GM21786 (cell line): ENCODE measurements around the gene CHI3L2.

Source experiments
- ATAC-seq: cut with Tn5 transposase; IDR thresholded peaks from one replicate; pipeline ENCODE4 v1.9.1; 2021; ENCODE audit not compliant: unreplicated experiment

The CHI3L2 gene

DNA sequence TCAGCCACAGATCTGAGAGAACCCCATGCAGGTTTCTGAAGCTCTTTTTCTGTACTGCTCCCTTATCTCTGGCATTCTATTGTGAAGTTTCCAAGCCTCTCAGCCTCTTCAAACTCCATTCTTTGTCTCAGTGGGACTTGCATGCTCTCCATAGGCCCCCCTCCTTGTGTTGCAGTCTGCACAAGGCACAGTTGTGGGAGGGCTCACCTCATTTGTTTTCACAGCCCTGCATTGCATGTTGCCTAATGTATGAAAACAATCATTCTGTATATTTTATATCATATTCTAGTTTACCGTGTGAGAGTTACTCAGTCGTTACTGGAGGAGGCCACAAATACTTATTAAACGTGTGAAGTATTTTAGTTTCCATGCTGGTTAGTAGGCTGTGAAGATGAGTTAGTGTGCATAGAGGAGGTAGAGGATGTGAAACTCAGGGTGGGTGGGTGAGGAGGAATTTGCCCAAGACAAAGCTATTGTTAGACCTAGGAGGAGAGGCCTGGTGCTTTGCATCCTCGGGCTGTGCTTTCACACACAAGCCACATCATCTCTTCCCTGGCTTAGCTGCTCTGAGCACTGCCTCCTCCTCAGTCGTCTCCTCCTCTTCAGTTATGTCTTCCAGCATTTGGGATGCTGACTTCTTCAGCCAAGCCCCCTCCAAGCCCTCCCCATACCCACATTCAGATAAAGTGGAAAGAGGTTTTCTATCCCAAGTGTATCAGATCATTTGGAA, 7.8 kb upstream of the CHI3L2 start:
- peak; percentile 26 for ATAC-seq

DNA sequence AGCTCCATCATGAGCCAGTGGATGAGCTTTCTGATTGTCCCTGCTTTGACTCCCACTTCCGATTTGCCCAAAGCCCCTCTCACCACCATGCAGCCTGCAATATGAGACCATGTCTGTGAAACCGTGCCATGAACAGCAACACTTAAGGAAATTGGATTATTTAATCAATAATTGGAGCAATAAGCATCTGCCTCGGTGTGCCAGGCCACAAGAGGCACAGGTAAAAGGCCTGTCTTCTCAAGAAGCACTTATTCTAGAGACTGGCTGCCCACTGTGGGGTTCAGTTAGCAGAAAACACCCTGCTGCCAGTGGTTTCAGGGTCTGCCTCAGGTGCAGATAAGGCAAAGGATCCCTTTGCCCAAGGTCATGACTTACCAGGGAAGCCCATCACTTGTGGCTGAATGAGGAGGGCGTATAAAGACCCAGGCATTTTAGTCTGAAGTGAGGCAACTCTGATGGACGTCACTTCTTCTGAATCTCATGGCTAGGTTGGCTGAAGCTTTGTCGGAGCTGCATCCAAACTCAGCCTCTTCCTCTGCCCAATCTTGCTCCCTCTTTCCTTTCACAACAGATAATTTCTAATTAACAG, 7.1 kb upstream of the CHI3L2 start:
- no peak for ATAC-seq

DNA sequence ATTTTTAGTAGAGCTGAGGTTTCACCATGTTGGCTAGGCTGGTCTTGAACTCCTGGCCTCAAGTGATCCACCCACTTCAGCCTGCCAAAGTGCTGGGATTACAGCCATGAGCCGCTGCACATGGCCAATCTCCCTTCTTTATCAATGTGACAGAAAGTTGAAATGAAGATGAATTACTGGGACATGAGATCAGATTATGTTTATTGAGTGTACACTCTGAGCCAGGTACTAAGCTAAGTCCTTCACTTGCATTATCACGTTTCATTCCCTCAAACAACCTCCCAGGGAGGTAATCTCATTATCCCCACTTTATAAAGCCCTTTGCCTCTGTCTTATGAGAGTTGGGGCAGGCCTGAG, 6.3 kb upstream of the CHI3L2 start:
- ATAC-seq = no peak

DNA sequence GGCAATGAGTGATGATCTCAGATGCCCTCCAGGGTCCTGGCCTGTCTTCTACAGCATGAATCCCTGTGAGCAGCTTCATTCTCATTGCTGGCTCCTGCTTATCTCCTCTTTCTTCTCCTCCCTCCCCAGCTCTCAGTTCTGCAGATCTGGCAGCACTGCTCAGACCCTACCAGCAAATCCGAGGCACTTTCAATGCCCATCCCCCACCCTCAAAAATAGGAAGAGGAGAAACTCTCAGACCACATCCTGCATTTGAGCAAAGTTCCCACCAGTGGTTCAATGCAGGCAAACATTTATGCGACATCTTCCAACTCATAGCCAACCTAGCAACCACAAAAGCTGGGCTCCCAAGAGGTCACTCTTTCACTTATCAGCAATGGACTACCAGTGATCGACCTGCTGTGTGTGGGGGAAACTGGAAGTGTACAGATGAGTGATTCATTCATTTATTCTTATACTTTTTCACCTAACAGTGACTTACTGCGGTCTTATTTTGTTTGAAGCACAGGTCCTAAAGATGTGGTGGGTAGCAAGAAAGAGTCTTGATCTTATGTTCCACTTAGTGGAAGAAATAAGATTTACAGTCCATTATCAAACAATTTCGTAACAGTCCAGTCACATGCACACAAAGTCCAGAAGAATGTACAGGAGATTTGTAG, 5.8 kb upstream of the CHI3L2 start:
- peak; percentile 51 for ATAC-seq

DNA sequence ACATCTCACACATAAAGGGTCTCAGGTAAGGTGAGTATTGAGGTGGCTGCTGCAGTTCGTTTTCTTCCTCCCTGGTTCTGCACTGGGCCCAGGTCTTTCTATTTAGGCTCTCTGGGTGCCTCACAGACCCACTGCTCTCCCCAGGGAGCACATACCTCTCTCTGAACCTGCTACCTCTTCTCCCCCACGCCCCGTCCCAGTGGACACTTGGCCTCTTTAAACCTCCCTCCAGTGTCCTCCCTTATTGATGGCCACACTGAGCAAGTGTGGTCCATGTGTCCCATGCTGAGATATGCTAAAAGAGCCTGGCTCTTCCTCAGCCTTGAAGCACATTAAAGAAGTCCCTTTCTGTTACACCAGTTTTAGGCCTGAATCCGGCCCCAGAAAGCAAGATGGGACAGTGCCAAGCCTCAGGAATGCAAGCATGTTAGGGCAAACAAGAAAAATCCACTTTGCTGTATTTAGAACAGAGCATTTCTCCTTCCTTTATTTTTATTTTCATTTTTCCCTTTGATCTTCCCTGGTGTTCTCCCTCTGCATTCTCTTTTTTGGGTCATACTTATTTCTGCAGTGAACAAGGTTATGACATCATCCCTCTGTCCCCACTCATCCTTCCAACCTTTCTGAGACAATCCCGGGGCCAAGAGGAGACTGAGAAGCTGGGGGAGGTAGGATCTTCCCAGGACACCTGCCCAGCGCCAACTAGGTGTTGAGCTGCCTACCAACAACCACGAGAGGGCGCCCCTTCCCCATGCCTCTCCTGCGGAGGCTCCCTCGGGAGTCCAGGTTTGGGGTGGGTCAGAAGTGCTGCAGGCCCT, 5.0 kb upstream of the CHI3L2 start:
- peak; percentile 19 for ATAC-seq

DNA sequence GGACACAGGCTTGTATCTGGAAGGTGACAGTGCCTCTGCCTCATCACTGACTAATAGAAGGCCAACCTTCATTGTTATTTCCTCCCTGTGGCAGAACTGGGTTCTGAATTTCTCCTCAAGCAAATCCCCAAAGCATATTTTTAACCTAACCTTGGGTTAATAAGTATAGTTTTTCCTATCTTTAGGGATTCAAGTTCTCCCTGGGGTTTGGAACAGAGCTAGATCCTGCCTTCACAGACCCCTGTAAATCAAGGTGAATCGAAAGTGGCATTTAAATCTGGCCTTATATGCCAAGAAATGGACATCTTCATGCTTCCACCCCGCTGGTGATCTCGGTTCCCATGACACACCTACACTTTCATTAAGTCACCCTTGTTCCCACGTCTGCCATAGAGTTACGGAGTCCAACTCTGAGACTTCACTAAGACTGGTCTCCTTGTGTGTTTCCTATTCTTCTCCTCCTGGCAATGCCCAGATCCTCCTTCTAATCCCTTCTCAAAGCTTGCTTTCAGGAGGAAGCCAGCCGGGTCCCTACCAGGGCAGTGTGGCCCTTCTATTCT, 4.3 kb upstream of the CHI3L2 start:
- no peak for ATAC-seq

DNA sequence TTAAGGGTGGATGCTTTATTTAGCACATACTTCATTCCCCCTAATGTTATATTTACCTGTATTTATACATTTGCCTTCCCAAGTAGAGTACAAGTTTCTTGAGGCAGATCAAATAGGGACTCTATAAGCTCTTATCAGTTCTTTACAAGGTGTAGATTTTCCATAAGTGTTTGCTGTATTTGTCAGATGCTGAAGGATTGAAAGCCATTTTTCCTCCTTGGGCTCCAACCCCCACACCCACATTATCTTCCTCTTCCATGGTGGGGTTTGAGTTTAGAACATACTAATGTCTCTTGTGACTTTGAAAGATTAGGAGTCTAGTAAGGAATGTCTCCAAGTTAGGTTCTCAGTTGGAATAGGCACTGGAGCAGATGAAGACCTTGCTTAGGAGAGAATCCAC, 2.4 kb upstream of the CHI3L2 start:
- ATAC-seq = no peak

DNA sequence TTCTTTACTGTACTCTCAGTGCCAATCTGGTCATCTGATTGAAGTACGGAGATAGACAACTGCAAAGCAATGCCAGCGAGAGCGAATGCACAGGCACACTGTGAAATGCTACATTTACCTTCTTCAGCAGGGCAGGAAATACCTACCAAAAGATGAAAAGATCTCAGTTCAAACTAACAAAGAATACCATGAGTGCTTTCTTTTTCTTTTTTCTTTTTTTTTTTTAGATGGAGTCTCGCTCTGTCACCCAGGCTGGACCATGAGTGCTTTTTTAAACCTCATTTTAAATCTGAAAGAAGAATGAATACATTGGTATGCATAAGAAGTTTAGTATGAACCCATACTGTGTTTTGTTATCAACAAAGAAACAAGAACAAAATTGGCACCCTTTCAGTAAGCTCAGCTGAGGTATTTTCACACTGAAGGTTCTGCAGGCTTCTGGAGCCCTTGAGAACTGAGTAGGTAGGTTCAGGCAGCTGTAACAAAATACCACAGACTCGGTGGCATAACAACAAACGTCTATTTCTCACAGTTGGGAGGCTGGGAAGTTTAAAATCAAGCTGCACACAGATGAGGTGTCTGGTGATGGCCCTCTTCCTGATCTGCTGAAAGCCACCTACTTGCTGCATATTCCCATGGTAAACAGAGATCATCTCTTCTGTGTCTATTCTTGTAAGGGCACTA, 1.7 kb upstream of the CHI3L2 start:
- ATAC-seq = no peak

DNA sequence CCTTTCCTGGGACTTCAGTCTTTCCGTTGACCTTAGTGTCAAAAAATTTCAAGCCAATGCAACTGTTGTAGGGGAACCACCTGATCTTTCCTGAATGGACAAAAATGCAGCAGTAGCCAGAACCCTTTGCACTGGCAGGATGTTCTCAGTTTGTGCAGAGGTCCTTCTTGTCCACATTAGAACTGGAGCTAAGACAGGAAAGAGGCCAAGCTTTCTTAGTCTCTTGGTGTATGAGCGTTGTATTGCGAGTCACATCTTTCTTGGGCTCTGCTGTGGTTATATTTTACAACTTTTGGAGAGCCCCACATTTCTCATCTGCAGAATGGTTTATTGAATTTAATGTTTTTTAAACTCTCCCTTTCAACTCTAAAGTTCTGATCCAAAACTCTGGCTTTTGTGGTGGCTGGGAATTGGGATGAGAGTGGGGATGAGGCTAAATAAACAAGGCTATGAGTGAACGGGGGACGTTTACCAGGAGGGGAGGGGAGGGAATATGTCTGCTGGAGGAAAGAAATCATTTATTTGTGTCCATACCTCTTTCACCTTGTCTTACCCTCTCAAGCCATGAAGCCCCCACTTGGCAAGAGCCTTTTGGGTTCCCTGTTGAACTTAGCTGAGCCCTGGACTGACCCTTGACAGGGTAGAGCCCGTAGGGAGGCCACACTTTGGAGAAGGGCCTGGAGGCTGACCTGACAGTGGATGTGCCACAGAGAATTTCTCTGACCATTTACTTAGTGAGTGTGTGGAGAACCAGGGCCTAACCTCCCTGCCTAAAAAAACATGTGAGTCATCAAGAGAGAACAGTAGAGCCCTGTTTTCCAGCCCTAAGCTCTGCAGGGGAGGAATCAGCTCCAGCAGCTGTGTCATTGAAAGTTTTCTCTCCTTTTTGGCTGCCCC, 586 bp downstream of the CHI3L2 start:
- no peak for ATAC-seq

DNA sequence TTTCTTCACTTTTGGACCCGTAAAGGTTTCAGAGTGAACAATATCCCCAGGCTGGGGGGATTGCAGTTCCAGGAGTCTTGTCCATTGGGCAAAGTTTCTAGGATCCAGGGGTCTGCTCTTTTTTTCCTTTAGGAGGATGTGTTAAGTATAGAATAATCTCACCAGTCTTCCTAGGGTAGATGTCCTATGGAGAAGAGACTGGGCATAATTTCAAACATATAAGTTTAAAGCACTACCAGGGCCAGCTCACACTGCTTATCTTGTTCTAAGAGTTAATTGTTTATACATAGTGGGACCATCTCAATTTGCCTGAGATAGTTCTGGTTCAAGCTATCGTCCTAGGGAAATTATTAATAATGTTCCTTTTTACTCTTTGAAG, 1.2 kb downstream of the CHI3L2 start:
- no peak for ATAC-seq

DNA sequence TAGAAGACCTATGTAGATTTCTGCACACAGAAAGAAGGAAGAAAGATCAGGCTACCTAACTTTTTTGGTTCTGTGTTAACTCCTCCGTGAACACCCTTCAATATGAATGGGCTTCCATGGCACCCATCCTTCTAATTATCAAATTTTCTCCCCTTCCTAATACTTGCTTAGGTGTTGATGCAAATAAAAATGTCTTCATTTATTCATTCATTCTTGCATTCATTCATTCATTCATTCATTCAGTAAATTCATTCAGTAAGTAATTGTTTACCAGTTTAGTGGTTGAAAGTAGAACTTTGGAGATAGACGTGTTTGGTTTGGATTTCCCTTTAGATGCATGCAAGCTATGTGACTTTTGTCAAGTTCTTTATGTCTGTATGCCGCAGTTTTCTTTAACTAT, 4.6 kb downstream of the CHI3L2 start:
- ATAC-seq = no peak

DNA sequence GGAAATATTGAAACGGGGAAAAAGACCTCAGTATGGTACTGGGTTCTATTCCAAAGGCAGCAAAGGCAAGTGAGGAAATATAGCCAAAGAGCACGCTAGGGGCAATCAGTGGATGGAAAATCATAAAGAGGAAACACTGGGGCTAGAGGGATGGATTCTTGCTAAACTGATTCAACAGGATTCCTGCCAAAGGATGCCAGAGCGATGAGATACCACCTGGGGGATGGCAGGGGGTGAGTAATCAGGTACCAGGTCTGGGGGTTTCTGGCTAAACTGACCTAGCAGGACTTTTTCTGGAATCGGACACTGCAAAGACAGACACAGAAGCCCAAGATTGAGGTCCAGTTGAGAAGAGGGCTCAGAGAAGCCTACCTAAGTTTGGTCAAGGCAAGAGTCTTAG, 6.7 kb downstream of the CHI3L2 start:
- ATAC-seq = no peak

DNA sequence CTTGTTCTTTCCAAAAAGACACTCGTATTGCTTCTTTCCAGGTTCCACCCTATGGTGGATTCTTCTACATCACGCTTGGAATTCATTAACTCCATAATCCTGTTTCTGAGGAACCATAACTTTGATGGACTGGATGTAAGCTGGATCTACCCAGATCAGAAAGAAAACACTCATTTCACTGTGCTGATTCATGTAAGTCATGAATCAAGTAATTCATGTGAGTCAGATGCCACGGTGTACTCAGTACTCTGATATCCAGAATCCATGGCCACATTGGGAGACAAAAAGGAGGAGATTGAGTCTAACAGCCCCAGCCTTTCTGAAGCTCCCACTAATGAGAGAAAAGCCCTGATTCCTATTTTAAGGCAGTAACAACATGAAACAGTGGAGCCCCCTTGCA, 7.4 kb downstream of the CHI3L2 start:
- ATAC-seq = no peak

DNA sequence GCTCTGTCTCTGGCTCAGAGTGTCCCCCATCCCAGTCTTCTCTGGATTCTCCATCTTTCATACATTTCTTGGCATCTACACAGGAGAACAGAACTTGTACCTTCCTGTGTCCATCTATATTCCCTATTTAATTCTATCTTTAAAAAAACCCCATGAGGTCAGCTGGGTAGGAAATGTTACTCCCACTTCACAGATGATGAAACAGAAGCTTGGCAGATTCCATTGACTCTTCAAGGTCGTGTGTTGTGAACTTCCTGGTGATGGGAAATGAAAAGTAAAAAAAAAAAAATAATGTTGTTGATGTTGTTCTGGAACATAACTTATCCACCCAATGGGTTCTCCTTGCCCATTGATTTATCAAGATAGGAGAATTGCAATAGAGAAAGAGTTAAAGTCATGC, 8.9 kb downstream of the CHI3L2 start:
- no peak for ATAC-seq

DNA sequence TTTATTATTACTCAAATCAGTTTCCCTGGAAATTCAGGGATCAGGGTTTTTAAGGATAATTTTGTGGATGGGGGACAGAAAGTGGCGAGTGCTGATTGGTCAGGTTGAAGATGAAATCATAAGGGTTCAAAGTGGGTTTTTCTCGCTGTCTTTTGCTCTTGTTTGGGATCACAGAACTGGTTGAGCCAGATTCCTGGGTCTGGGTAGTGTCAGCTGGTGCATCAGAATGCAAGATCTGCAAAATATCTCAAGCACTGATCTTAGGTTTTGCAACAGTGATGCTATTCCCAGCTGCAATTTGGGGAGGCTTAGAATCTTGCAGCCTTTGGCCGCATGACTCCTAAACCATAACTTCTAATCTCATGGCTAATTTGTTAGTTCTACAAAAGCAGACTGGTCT, 9.3 kb downstream of the CHI3L2 start:
- ATAC-seq = no peak

DNA sequence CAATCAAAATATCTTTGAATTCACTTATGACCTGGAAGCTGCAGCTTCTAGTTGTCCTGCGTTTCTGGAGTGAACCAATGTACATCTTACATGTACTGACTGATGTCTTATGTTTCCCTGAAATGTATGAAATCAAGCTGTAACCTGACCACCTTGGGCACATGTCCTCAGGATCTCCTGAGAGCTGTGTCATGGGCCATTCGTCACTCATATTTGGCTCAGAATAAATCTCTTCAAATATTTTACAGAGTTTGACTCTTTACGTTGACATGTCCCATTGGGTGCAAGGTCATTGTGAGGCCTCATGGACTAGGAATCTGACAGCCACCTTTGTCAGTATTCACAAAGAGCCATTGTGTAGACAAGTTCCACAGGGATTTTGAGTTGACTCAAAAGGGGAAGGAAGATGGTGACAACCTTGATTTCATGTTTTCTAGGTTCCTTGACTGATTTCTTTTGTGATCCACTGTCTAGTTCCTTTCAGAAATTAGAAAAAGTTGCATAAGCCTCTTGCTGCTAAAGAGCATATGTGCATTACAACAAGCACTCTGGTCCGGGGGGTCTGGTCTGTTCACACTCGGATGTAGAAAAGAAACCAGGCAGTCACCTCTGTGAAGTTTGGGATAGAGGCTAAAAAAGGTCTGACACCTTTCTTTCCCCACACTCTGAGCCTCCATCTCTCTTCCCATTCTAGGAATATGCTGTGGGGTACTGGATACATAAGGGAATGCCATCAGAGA, 10.7 kb downstream of the CHI3L2 start:
- no peak for ATAC-seq

DNA sequence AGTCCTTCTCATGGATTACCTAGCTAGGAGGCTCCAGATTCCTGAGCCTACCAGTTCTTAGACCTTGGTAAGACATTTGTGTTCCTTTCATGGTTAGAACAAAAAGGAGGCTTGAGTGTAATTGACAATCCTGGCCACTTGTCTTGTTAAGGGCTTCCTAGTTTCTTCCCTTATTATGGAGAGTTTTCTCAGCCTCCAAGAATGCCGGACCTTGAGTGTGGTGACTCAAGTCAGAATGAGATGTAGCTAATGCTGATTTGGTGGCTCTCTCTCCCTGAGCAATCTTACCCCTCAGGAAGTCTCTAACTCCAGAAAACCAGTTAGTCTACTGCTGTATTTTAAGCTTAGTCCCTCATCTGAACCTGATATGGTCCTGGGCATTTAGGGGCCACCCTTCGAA, 14.3 kb downstream of the CHI3L2 start:
- ATAC-seq = no peak

DNA sequence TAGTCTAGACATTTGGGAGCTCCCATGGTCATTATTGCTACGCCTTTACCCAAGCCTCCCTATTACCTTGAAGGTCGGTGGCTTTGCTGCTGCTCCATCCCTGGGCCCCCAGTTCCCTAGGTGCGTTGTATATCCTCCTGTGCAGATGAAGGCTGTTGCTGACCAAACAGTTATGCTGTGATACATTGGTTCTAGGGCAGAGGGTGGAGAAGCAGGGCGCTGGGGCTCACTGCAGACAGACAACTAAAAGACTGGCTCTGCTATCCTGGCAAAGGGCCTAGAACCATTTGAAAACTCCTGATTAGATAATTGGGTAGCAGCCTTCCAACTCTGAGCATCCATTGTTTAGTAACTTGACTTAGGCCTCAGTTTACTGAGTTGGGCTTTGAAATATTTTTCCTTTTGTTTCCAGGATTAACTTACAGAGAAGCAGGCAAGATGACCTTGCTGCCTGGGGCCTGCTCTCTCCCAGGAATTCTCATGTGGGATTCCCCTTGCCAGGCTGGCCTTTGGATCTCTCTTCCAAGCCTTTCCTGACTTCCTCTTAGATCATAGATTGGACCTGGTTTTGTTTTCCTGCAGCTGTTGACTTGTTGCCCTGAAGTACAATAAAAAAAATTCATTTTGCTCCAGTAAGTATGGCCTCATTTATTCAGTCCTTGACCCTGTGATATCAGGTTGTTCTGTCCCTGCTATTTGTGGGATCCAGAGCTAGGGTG, 15.5 kb downstream of the CHI3L2 start:
- no peak for ATAC-seq
